ENCODE measurements around the gene IFT22.

- TF ChIP-seq POLR2A (IDR thresholded peaks at IDR 0.05) (no peak), POLR2AphosphoS5 (IDR thresholded peaks at IDR 0.05) (no peak), CTCF (IDR thresholded peaks at IDR 0.05) (no peak)
Measured at GRCh38 chr7:101352920-101353308, 31.3 kb upstream of the IFT22 start.

Data from breast epithelium (tissue), 3 donors.